Activated CD4-positive, alpha-beta T cell treated with anti-CD3 and anti-CD28 coated beads for 48 hours (primary cell): Measurements from ENCODE around the gene CFAP58.

Source experiments
- DNase-seq: peaks from one replicate; pipeline ENCODE4 v3.0.0-alpha.2; 2020

The CFAP58 gene

DNA sequence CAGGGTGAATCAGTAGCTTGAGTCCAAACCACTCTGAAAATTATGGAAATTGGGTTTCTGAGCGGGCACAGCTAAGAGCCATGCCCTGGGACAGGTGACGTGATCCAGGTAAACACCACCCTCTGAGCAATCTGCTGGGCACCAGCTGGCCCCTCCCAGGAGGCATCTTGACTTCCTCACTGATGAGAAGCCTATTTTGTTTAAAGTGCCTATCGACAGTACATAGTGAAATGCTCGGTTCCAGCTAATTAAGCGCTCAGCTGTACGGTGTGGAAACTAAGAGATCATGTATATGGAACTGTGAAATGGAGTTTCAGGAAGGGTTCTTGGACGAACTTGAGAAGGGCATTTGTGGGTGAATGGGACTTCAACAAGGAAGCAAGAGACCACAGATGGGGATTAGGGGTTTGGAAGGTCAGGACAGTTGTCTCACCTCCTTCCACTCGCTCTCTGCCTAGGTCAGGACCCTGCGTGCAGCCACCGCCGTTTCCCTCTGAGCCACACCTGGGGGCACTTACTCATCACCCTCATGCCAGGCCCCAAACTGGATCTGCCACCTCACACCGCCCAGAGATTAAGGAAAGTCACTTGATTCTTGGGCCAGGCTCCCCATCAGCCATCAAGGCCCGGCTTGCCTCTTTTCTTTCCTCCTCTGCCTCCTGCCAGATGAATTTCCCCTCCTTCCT is 18.5 kb upstream of the CFAP58 start:
- DNase-seq, result no peak

DNA sequence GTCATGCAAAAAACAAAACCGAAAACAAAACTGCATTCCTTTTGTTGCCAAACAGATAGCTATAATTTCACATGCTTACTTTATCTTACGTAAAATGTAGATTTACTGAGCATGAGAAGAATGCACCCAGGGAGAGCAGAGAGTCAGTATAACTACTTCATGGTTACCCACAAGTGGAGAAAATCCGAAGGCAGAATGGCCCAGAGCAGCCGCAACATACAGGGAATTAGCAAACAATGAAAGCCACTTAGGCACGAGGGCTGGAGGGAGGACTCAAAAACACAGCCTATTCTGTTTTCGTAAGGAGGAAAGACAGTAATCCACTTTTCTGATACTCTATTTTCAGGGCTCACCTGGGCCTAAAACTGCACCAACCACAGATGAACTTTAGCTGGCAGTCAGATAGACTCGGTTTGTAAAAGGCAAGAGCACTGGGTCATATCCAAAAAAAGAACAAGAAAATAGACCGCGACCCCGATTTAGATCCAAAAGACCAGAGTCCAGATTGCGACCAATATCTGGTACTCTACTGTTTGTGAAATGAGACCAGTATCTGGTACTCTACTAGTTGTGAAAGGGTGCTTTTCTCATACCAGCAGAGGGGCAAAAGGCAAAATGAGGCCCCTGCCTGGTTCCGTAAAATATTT is 16.7 kb upstream of the CFAP58 start:
- DNase-seq, result no peak

DNA sequence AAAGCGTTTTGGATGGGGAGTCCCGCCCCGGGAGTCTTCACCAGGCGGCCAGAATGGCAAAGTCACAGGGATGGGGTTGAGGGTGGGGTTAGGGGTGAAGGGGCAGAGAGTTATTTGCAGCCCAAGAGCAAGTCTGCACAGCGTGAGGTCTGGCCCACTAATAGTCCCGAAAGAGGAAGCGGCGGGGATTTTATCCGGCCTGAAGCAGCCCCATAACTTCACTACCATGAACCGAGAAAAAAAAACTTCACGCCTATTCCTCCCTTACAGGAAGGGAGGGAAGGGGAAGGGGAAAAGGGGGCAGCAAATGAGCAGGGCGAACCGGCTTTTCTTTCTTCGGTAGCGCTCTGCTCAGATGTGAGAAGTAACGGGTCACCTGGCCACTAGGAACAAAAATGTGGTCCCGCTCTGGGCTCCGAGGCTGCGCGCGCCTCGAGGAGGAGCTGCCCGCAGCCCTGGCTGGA is 16.1 kb upstream of the CFAP58 start:
- DNase-seq, result no peak

DNA sequence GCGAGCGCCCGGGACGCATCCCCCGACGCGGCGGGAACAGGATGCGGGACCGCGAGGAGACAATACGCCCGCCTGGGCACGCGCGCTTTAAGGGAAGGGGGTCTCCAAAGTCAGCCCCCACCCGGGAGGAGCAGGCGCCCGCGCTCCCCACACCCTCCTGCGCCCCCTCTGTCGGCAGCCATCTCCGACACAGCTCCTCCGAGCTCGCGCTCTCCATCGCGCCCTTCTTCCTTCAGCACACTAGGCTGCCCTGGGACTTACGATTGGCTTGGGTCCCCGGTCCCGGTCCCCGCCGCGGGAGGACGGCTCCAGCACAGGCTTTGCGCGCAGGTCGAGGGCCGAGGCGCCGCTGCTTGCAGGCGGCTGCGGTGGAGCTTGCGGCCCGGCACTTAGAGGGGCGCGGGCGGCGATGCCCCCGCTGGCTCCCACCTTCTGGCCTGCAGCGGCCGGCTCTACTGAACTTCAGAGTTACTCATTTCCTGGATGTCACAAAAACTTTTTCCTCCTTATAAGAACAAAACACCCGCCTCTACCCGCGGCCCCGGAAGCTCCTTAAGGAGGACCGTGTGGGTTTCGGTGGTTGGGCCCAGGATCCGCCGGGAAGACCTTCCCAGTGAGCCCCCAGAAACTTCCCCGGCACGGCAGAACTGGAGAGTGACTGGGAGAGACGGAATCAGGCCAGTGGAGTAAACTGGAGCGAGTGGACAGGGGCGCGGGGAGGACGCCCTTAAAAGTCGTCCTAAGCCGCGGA is 15.5 kb upstream of the CFAP58 start, which contains the start of gene ITPRIP:
Gene ITPRIP (minus strand): TSS at position 481 of the 751 bp plus-strand sequence. CDS start 22,414 bp downstream, outside the sequence.
- peak; percentile 79 for DNase-seq

DNA sequence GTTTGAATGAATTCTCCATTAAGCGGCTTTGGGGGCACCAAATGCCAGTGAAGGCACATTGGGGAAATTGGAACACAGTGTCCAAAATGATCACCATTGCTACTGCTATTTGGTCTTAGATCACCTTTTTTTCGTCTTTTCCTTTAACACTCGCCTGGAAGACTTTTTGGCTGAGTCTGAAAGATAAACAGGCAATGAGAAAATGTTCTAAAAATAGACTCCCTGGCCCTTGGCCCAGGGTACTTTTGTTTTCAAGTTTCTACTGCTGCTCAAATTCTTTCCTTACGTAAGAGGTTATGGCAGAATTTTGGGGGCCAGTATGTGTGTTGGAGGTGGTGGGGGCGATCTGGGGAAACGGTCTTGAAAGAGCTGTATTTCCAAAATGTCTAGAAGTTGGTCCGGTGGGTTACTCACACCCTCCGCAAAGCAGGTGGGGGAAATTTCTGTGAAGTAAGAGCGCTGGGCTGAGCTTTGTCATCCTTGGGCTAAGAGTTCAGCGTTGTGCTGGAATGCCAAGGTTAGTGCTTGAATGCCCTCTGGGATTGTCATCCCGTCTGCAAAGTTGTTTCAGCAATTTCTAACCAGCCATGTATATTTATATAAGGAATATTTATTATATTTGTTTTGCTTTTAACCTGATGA is 14.0 kb upstream of the CFAP58 start:
- DNase-seq, result no peak

DNA sequence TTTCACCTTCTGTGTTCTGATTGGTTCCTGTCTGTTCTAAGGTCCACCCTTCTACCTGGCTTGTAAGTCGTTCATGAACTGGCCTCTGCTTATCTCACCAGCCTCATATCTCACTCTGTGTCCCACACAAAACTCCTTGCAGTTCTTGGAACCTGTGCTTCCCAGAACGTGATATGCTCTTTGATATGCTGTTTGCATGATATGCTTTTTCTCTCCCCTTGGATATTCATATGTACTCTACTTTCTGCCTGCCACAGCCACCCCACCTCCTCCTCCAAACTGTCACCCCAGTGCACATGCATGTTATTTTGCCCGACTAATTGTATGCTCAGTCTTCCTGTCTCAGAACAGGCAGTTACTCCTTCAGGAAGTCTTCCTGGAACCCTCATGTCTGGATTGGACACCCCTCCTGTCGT is 13.5 kb upstream of the CFAP58 start:
- no peak for DNase-seq

DNA sequence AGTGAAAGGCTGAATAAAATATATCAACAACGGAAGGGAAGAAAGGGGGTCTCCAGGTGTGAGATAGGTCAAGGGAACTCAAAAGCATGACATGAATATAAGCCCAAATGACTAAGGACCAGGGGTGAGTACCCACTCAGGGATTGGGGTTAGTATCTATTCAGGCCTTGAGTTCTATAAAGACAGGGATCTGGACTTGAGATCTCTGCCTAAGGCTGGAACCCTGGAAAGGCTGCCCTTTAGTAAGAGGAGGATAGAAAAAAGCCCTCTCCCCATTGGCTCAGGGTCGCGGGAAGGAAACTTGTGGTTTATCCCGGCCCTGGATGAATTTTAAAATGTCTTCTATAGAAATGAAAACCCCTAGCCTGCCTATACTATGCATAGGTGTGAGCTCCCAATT is 13.0 kb upstream of the CFAP58 start:
- no peak for DNase-seq

DNA sequence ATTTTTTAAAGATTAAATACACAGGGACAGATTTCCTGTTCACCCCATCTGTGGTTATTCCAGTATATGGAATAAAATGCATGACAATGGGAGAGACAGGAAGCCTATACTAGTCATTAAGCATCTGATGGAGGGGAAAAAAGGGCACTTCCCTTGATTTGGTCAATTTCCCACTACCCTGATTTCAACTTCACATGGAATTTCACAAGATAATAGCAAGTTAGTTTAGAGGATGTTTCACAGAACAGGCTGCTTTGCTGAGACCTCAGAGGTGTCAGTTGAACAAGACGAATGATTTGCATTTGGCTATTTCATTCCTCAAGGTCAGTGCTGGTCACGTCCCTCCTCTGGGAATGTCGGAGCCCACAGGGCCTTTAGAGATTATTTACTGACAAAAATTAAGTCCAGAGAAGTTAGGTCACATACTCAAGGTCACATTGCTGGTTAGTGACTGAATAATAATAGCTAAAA is 10.7 kb upstream of the CFAP58 start:
- DNase-seq, result no peak

DNA sequence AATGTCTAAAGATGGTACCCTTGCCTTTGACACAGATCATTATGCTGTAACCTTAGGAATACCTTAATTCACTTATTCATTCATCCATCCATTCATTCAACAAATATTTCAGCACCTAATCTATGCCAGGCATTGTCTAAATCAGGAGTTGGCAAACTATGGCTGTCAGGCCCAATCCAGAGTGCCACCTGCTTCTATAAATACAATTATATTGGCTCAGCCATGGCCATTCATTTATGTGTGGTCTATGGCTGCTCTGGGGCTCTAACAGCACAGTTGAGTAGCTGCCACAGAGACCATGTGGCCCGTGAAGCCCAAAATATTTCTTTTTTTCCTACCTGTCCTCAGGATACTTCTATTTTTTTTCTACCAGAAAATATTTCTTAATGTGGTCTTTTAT is 9.4 kb upstream of the CFAP58 start:
- no peak for DNase-seq

DNA sequence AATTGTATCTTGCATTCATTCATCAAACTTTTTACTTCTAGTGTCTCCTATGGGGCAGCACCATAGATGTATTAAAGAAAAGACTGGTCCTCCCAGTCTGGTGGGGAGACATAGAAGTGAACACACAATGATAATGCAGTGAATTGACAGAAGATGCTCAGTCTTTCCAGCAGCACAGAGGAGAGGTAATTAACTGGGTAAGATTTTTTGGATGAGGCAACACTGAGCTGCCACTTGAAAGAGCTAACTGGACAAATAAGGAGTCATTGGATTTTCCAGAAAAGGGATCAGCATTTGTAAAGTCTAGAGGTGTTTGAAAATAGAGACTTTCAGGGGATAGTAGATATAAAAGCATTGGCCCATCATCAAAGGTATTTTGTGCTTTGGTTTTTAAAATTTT is 8.1 kb upstream of the CFAP58 start:
- DNase-seq, result no peak

DNA sequence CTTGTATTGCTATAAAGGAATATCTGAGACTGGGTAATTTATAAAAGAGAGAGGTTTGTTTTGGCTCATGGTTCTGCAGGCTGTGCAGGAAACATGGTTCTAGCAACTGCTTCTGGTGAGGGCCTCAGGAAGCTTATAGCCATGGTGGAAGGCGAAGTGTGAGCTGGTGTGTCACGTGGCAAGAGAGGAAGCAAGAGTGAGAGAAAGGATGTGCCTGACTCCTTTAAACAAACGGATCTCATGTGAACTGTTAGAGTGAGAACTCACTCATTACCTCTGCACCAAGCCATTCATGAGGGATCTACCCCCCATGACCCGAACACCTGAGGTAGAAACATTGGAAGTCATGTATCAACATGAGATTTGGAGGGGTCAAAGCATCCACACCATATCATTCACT is 7.7 kb upstream of the CFAP58 start:
- DNase-seq, result no peak

DNA sequence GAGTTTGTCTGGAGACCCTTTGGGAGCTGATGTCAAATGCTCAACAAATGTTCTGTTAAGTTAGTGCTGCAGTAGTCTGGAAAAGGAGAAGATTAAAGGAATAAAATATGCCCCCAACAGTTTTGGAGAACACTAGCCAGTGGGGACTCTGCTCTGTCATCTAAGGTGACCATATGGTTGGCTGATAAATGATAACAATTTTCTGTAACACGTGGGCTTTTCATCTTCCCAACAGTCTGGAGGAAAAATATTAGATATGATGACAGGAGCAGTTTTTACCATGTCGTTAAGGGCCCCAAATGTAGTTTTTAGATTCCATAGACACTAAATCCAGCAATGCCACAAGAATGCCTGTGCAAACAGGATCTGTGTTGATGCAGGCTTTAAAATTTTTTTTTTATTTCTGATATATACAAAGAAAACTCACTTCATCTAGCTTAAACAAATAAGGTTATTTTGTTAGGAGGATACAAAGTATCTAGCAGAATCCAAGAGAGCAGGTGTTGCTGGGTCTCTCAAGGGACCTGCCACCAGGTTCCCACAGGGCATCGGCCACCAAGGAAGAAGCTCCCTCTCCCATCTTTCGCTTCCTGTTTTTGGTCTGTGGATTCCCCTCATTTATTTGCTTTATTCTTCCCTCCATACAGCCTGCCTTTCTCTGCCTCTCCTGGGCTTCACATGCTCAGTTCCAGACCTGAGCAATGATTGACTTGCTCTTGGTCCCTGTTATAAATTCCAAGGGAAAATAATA is 6.2 kb upstream of the CFAP58 start:
- no peak for DNase-seq

DNA sequence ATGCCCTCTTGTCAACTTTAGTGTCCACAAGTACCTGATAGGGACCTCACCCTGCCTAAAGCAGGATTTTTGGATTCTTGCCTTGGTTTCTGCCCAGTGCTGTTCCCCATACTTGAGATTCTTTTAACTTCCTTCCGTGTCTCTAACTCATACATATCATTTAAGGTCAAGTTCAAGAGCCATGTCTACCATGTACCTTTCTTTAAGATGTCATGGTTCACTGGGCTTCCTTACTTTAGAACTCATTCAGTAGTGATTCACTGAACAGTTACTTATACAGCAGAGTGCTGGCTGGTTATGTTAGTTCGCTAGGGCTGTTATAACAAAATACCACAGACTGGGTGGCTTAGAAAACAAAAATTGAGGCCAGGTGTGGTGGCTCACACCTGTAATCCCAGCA is 5.0 kb upstream of the CFAP58 start:
- no peak for DNase-seq

DNA sequence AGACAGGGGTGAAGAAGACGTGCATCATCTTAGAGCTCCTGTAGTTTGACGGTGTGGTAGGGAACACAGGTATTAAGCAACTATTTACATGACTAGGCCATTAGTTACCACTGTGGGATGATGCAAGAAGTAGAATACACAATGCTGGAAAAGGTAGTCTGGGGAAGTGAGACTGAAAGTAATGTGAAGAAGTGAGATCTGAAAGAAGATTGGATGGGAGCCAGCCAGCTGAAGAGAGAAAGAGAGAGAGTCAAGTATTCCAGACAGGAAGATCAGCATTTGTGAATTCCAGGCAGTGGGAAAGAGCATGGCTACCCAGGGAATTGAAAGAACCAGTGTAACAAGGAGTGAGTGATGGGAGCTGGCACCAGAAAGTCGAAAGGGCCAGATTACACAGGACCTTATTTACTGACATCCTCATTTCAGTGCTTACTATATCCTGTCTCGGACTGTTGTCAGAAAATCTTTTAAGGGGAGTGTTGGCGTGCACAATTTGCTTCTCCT is 4.0 kb upstream of the CFAP58 start:
- DNase-seq, result no peak

DNA sequence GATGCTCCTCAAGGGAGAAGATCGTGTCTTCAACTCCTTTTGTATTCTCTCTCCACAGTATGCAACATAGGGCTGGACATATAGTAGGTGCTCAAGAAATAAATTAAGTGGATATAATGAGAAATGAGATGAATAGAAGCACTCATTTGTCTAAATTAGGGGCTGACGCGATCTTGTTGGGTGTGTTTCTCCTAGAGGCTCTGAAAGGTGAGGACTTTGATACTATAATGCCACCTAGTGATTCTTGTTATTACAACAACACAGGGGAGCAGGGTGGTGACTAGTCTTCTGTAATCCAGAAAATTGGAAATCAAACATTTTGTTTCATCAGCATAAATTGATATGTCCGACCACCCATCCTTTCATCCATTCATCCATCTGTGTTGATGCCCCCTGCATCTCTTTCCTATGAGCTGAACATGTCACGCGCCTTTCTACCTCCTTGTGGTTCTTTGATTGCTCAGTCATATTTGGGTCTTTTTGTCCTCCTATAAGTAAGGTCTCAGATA is 3.5 kb upstream of the CFAP58 start:
- DNase-seq, result no peak

DNA sequence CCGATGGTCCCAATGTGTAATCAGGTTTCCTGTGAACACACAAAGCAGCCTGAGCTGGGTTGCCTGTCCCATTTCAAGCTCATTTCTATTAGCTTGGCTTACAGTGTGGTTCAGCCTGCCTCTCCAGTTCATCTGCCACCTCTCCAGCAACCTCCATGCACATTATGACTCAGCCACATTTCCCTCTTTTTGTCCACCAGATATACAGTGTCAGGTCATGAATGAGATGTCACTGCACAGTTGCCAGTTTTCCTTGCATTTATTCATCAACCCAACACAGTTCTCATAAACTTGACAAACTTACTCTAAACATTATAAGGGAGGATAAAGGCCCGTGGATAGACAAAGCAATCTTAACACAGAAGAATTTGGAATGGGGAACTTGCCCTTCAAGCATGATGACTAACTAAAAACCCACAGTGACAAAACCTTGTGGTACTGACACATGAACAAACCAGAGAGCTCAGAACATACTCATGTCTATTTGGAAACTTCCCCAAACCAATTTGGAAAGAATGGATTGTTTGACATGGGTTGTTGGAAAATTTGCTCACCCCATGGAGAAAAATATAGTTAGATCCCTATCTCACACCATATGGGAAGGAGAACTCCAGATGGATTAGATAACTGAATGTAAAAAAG is 2.5 kb upstream of the CFAP58 start:
- DNase-seq, result no peak

DNA sequence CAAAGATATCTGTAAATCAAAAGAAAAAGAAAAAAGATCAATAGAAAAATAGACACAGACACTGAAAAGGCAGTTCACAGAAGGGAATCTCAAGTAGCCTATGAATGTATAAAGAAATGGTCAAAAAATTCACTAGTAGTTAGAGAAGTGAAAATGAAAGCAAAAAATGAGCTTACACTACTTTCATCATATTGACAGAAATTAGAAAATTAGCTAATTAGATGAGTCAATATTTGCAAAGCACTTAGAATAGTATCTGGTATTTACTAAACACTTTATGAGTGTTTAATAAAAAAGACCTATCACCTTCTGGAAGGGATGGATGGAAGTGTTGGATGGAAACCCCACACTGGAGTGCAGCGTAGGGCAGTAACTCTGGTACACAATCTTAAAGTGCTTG is 1.7 kb upstream of the CFAP58 start:
- DNase-seq, result no peak

DNA sequence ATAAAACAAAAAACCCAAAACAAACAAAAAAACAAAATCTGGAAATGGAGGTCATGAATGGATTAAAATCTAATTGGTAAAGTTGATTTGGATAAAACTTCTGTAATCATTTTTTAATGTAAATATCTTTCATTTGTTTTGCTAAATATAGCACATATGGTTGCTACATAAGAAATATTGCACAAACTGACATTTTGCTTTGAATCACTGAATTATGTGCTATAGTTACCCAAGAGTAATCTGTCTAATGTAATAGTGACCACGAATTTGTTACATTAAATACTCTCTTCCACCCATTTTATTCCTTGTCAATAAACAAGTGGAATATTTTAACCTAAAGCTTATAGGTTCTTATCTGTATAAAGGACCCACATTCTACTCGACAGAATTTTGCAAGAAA is 6.2 kb downstream of the CFAP58 start:
- no peak for DNase-seq

DNA sequence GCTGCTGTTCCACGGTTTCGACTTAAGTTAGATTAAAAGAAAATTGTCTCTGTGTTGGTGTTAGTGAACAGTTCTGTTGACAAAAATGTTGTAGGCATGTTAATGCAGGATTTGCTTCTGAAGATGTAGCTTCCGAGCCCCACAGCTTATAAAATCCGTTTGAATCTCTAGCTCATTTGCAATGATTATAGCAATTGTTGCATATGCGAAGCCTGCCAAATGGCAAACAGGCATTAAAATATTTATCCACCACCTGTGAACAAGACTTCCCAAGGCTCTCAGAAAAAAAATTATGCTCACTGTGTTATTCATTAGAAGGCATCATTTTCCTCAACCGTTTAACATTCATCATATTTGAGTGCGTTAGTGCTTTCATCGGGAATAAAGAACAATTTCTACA is 14.3 kb downstream of the CFAP58 start:
- no peak for DNase-seq

DNA sequence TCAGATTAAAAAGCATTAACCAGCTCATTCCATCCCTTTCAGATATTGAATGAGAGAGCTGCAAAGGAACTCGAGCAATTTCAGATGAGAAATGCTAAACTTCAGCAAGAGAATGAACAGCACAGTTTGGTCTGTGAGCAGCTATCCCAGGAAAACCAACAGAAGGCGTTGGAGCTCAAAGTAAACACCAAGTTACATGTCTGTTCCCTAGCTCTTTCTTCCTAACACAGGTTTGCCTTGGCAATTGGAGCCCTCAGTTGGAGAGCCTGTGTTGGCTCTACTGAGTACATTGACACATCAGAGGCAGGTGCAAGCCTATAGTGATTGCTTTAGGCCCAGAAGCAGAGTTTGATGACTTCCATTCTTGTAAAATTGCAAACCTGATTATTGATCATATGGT is 14.7 kb downstream of the CFAP58 start:
- no peak for DNase-seq

DNA sequence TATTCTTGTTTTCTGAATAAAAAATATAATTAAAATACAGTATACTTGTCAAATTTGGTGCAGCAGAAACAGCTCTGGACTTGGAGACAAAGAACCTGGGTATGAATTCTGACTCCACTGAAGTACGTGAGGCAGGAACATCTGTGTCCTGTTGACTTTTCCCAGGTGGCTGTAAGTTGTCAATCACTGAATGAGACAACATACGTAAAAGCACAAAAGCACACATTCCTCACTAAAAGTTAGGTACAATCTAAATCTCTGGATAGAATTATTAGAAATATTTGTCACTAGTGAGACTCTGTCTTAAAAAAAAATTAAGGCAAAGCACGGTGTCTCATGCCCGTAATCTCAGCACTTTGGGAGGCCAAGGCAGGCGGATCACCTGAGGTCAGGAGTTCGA is 18.1 kb downstream of the CFAP58 start:
- no peak for DNase-seq

DNA sequence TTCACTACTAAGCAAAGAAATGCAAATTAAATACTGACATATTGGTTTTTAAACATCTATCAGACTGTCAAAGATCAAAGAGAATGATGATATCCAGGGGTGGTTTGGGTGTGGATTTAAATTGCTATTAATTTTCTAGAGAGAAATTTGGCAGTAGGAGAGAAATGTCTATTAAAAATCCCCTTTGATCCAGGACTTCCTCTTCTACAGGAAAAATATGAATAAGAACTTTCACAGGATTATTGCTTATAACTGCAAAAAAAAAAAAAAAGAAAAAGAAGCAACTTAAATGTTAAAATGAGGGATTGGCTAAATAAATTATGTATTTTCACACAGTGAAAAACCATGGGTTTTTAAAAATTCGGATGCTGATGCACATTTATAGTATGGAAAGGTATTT is 21.0 kb downstream of the CFAP58 start:
- DNase-seq, result no peak
